Right cardiac atrium (tissue), 5 donors: ENCODE data around the gene KCTD20. TPM values are rescaled to one million over a fixed set of nuclear protein-coding genes. Genes with fewer than 3 reads are reported as not detected.

Source experiments
- ATAC-seq, 2 donors: fragments of 200-7000 bp; cut with Tn5 transposase; one replicate each; pipeline versions ENCODE4 v1.8.0 to v1.9.1; 2020; ENCODE audit warnings: moderate library complexity in 2 of 2, mild to moderate bottlenecking in 1 of 2
- DNase-seq, 3 donors: peaks; one replicate each; pipeline ENCODE4 v3.0.0-alpha.2; 2020
- H3K27ac ChIP-seq: one replicate; pipeline ENCODE4 v1.5.1; 2013; ENCODE audit warnings: mild to moderate bottlenecking, low read length, control low read depth, moderate library complexity
- H3K27me3 ChIP-seq: one replicate; pipeline ENCODE4 v1.6.1; 2013; ENCODE audit not compliant: control insufficient read depth, insufficient read depth
- H3K4me1 ChIP-seq: one replicate; pipeline ENCODE4 v1.6.1; 2013; ENCODE audit warnings: low read length; ENCODE audit not compliant: control insufficient read depth, insufficient read depth
- H3K4me3 ChIP-seq: one replicate; pipeline ENCODE4 v1.5.1; 2013; ENCODE audit warnings: low read length, control low read depth
- H3K9me3 ChIP-seq: one replicate; pipeline ENCODE4 v1.6.1; 2013; ENCODE audit warnings: low read length; ENCODE audit not compliant: control insufficient read depth
- WGBS: extraction: QIAGEN DNeasy Blood & Tissue Kit; methylation state at CpG from one replicate; pipeline ENCODE4 v1.1.7; 2013; 5-methylcytosine and 5-hydroxymethylcytosine counted together
- intact Hi-C, 4 donors: fragments of 100-400 bp; cut with DNase I; formaldehyde crosslinking; loops; one replicate each; pipeline versions ENCODE4 v1.11.0 to v1.14.0; 2022 to 2023
- polyA plus RNA-seq: library from polyadenylated mRNA; stranded (reverse); fragments of 200-250 nt; gene quantifications from one replicate; pipeline ENCODE4 v1.2.3, GENCODE V29; 2013
- total RNA-seq, 4 donors: library from RNA; stranded (reverse); fragmentation: NEBNext Ultra II Directional; extraction: Animal tissue kit (Norgen Biotek cat#: 25700); gene quantifications; one replicate each; pipeline ENCODE4 v1.2.1, GENCODE V29; 2021
- donor health status: healthy with polysubstance abuse.
- donor health status: DM: no; HTN: yes; CAD: no.
- donor health status: DM: no; HTN: no; CAD: no.
- donor health status: DM: no; HTN: yes; CAD: no; lungs with severe emphysema.
- donor health status: DM: yes; HTN: yes; CAD: no.

KCTD20 gene
- total and polyA plus RNA-seq, 5 donors: 12.9 to 31.5 (median 25.8) TPM

GRCh38 chr6:36539814-36540568 lies 97.2 kb downstream of the KCTD20 start:
- H3K4me3 ChIP-seq: no peak overlapping the region
- H3K27ac ChIP-seq: peak overlapping the region; percentile 78
- DNase-seq (no peak), ATAC-seq (peak; percentile 89 to 92)
- H3K27me3 ChIP-seq: no peaks in the 10 kb centered on the region
- H3K4me1 ChIP-seq: peaks cover 7% of the 10 kb centered on the region
- intact Hi-C loops: loop anchor here in 1 of 4 donors (10.0 kb wide), 1 partner anchor 55 kb away; the partner anchor contains the start of gene SRSF3
- no peaks in the 10 kb centered on the region for H3K9me3 ChIP-seq
- WGBS: 64% methylated on average over 4 of the region's 4 CpGs

Other genes with a start within 250 kb of the KCTD20 start
- gene BRPF3, start 246.3 kb upstream of the KCTD20 start, total RNA-seq: 10 to 100 TPM; 22.1 to 29.8 (median 23.7) TPM
- gene BRPF3, start 246.3 kb upstream of the KCTD20 start, polyA plus RNA-seq: 13.8 TPM
- gene PNPLA1, start 172.9 kb upstream of the KCTD20 start, total RNA-seq: not detected
- gene PNPLA1, start 172.9 kb upstream of the KCTD20 start, polyA plus RNA-seq: not detected
- gene BNIP5, start 106.1 kb upstream of the KCTD20 start, total RNA-seq: under 1 TPM in 1 of 4 donors, not detected in 3; 0.06 TPM
- 0.02 TPM for gene BNIP5, start 106.1 kb upstream of the KCTD20 start, polyA plus RNA-seq
- under 1 TPM; 0.18 to 0.37 (median 0.34) TPM for gene ETV7, start 55.3 kb upstream of the KCTD20 start, total RNA-seq
- 0.18 TPM for gene ETV7, start 55.3 kb upstream of the KCTD20 start, polyA plus RNA-seq
- under 1 TPM in 2 of 4 donors, not detected in 2; 0.17 to 0.42 TPM for gene PXT1, start 146 bp upstream of the KCTD20 start, total RNA-seq
- 0.09 TPM for gene PXT1, start 146 bp upstream of the KCTD20 start, polyA plus RNA-seq
- gene STK38, start 104.5 kb downstream of the KCTD20 start, total RNA-seq: 10 to 100 TPM; 20.0 to 23.7 (median 22.7) TPM
- 12.2 TPM for gene STK38, start 104.5 kb downstream of the KCTD20 start, polyA plus RNA-seq
- 100 to 1,000 TPM; 144 to 185 (median 151) TPM for gene SRSF3, start 151.4 kb downstream of the KCTD20 start, total RNA-seq
- 137 TPM for gene SRSF3, start 151.4 kb downstream of the KCTD20 start, polyA plus RNA-seq
- 10 to 100 TPM; 38.5 to 68.6 (median 52.9) TPM for gene CDKN1A, start 235.7 kb downstream of the KCTD20 start, total RNA-seq
- gene CDKN1A, start 235.7 kb downstream of the KCTD20 start, polyA plus RNA-seq: 59.8 TPM